ENCODE results near the gene RAB31.
"Not testable (repeated sequence)": the region's sequence is repeated elsewhere in the genome, so short reads cannot be mapped to it uniquely, and the experiment has no call there.

Gene RAB31

DNA sequence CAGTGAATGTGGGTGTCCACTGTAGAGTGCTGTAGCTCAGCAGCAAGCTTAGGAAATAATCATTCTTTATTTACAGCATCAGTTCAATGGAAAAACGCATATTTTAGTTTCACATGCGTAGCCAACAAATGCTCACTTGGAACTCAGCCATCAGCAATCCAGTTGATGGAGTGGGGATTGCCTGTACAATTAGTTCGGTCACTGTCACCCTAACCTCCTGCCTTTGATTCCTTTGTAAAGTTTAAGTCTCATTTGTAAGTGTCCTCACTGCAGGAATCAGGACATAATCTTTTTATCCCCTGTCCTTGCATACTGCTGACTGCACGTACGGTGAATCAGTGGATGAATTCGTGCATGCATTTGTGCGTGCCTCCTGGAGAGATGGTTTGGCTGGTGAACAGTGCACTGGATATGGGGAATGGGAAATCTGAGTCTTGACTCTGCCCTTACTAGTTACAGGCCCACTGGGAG lies 55.9 kb downstream of the RAB31 start:
- no peak for DNase-seq

DNA sequence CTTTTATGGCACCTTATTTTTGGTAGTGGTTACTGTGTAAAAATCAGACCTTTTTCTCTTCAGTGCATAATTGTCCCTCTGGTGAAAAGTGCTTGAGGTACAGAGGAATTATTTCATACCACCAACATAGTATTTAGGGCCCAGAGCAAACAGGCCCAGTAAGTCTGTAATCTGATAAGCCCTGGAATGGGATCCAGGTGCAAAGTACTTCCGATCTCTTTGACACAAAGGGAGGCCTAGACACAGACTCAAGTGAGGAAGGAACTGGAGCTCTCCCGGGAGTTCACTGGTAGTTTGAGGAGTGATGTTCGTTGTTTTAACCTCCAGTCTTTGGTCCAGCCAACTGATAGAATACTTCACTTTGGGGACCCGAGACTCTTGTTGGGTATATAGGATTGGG lies 57.4 kb downstream of the RAB31 start:
- no peak for DNase-seq

DNA sequence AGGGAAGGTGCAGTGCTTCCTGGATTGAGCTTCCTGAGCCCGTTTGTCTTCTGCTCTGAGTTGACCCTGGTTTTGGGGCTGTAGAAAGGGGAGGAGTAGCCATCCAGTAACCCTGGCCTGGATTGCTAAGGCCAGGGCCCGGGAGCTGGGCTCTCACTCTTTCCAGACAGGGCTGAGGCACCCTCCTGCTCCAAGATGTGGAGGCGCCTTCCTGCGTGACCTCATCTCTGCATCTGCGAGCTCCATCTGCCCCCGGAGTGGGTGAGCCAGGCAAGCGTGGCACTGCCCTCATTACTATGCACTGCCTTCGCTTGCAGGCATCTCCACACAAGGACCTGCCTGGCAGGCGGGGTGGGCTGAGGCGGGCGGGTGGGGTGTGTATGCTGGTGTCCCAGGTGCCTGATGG lies 58.0 kb downstream of the RAB31 start:
- no peak for DNase-seq

DNA sequence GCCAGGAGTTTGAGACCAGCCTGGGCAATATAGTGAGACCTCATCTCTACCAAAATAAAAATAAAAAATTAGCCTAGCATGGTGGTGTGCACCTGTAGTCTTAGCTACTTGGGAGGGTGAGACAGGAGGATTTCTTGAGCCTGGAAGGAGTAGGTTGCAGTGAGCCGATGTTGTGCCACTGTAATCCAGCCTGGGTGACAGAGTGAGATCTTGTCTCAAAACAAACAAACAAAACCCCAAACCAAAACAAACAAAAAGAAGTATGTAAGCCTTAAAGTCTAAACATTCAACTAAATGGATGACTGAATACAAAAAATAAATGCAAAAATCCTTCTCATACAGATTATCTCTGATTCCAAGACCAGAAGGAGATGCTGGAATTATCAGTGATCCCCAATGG lies 58.6 kb downstream of the RAB31 start:
- DNase-seq, result no peak

DNA sequence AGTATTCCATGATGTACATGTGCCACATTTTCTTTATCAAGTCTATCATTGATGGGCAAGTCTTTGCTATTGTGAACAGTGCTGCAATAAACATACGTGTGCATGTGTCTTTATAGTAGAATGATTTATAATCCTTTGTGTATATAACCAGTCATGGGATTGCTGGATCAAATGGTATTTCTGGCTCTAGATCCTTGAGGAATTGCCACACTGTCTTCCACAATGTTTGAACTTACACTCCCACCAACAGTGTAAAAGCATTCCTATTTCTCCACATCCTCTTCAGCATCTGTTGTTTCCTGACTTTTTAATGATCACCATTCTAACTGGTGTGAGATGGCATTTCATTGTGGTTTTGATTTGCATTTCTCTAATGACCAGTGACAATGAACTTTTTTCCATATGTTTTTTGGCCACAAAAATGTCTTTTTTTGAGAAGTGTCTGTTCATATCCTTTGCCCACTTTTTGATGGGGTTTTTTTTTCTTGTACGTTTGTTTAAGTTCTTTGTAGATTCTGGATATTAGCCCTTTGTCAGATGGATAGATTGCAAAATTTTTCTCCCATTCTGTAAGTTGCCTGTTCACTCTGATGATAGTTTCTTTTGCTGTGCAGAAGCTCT lies 60.1 kb downstream of the RAB31 start:
- DNase-seq, result not testable (repeated sequence)

DNA sequence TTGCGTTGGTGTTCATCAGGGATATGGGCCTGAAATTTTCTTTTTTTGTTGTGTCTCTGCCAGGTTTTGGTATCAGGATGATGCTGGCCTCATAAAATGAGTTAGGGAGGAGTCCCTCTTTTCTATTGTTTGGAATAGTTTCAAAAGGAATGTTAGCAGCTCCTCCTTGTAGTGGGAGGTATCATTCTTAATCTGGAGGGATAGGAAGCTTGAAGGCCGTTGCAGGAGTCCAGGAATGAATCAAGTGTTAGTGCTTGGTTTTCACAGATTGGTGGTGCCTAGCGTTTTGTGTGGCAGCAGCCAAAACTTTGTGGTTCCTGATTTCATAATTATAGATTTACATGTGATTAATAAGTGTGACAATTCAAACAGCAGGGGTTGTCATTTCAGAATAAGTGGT lies 62.0 kb downstream of the RAB31 start:
- DNase-seq, result not testable (repeated sequence)

DNA sequence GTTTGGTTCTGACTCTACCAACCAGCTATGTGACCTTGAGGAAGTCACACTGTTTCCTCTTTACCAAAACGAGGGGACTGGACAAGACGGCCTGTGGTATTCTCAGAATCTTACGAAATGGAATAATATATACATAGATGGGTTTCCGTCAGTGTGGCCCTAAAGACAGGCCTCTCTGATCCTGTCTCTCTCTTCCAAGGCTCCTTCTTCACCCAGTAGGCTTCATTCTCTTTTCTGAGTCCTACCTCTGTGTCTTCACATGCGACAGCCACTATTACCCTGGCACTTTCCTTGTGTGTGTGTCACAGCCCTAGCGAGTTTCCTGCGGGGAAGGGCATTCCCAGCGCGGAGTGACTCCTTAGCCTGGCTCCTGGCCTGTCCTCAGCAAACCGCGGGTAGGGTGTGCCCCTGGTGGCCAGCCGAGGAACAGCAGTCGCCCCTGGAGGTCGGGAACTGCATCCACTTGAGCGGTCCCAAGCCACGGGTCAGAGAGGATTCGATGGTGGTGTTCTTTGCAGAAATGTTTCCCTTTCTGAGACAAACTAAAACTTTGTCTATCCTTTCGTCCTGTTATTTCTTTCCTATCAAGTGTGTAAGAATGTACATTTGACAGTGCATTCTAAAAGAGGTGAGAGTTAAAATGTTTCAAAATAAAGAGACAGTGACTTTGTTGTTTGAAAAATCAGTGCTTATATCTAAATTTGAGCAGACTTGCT lies 63.3 kb downstream of the RAB31 start:
- DNase-seq, result peak; percentile 16 to 33

DNA sequence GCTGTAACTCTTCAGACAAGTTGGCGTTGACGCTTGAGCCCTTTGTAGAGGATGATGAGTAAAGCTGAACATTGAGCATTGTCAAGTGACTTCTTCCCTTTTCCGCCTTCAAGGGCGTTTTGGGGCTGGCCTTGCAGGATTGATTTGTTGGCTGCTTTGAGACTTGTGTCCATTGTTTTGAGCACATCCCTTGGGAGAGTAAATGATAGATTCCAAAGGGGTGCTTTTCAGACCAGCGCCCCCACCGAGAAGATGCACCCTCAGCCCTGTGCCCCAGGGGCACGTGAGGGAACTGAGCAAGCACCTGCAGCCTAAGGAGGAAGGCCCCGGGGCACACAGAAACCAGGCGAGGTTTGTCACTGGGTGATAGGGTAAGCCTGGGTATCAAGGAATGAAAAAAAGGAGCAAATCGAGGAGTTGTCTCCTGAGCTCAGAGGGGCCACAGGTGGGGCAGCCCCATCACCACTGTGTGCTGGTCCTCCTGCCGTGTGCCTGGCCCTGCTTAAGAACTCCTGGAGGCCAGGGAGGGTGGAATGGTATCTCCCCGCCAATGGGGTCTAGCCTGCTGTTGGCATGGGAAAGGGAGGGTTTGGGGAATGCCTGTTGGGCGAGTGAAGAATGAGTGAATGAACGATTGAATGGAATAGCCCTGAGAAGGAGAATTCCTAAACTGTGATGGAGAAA lies 64.0 kb downstream of the RAB31 start:
- DNase-seq, result no peak

DNA sequence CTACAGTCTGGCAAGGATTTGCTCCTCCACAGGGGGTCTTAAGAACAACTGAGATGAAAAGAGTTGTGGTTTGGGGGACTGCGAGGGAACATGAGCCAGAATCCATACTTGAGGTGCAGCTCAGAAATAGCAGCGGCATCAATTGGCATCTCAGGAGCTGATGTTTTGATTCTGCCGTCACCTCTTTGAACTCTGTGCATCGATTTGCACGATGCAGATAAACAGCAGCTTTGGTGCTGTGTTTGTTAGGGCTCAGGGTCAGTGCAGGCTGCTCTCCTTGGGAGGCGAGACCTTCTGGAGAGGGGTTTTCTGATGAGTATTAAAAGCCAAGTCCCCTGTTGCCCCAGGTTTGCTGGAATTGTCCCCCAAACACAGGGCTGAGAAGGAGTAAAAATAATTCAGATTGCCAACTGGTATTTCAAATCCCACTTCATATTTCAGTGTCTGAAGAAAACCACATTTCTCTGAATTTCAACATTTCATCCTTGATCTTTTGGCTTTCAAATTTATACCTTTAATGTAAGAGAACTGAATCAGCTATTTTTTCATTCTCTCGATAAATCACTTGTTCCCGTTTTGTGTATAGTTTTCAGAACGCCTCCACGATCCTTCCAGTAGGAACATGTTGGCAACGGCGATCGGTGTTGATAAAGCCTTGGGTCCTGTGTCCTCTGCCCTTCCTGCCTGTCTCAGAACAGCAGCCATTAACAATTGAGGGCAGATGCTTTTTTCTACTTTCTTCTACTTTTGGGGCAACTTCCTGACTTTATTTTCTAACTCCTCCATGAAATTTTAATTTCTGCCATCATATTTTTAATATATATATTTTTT lies 65.0 kb downstream of the RAB31 start:
- DNase-seq, result no peak

DNA sequence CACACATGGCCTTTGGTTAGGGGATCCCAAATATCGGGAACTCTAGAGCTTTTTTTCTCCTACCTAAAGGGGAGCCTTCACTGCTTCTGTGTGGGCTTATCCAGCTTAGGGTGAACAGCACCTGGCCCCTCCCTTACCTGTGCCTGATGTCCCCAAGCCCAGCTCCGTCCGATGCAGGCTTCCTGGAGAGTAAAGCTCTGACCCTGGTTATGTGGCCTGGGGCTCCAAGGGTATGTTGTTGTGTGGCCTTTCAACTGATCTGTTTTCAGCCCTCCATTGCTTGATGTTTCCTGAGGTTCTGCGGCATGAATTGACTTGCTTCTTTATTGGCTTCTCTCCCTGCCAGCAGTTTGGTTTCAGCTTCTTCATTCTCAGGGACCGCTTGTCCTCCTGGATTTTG lies 66.0 kb downstream of the RAB31 start:
- DNase-seq, result no peak

DNA sequence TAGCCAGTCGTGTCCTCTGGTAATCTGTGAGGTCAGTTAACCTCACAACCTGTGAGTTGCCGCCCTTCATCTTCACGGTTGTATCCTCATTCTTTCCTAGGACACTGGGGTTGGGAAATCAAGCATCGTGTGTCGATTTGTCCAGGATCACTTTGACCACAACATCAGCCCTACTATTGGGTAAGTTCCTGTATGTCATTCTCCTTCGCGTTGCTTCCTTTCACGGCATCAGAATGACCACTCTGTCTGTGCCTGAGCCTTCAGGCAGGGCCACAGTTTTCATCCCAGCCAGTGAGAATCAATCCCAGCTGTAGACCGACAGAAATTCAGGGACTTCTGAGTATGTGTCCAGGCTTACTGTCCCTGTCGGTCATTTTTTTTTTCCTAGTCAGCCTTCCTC lies 67.1 kb downstream of the RAB31 start:
- DNase-seq, result no peak

DNA sequence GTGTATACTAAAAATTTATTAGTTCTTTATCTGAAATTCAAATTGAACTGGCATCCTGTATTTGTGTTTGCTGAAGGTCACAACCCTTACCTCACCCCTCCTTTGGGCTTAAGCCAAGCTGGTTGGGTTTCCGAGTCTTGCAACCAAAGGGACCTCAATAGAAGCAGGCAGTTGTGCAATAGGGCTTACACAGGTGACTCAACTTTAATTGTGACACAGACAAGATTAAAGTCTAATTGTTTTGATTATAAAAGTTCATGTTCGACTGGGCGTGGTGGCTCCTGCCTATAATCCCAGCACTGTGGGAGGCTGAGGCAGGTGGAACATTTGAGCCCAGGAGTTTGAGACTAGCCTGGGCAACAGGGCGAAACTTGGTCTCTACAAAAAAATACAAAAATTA lies 71.5 kb downstream of the RAB31 start:
- DNase-seq, result no peak

DNA sequence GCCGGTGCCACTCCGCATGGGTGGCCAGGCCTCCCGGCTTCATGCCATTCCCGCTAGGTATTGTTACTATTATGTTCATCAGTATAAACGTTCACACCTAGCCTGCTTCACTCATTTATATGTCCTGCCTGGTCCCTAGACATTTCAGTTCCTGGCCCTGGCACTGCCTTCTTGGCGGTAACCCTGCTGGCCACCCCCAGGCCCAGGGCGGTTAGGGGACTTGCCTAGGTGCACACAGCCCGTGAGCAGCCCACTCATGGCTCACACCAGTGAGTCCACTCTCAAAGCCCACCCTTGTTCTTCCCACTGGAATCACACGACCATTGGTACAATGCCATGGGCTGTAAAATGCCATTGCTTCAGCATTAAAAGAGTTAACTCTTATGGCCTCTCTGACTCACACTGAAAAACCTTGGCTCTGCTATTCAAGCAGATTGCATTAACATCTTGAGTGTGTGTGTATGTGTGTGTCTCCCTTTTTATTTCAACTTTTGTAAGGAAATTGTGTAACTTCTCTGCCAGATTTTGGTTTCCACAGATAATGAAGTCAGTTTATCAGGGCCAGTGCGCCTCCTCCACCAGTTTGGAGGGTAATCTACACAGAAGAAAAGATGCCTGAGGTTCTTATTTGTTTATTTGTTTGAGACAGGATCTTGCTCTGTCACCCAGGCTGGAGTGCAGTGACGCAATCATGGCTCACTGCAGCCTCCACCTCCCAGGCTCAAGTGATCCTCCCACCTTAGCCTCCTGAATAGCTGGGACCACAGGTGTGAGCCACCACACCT lies 74.2 kb downstream of the RAB31 start:
- DNase-seq, result no peak

DNA sequence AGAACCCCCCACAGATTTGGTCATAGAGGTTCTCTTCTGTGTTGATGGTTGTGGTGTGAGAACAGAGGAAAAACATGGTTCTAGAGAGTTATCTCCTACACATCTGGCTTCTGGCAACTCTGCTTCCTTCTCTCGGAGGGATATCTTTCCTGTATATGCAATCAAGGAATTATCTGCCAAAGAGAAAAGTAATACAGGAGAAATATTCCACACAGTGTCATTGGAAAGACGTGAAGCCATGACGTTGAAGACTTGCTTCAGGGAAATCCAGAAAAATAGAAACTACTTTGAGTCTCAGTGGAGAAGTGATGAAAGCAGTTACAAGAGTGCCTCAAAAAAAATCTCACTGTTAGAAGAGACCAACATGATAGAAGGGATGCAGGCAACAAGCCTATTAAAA lies 78.5 kb downstream of the RAB31 start:
- no peak for DNase-seq

DNA sequence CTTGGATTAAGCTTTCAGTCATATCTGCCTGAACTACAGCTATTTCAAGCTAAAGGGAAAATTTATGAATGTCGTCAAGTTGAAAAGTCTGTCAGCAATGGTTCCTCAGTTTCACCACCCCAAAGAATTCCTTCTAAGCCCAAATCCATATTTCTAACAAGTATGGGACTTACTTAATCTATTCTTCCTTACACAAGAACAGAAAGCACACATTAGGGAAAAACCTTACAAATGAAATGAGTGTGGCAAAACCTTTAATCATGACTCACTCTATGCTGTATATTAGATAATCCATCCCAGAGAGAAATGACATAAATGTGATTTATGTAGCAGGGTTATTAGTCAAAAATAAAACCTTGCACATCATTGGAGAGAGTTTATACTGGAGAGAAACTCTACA lies 78.9 kb downstream of the RAB31 start:
- DNase-seq, result no peak

DNA sequence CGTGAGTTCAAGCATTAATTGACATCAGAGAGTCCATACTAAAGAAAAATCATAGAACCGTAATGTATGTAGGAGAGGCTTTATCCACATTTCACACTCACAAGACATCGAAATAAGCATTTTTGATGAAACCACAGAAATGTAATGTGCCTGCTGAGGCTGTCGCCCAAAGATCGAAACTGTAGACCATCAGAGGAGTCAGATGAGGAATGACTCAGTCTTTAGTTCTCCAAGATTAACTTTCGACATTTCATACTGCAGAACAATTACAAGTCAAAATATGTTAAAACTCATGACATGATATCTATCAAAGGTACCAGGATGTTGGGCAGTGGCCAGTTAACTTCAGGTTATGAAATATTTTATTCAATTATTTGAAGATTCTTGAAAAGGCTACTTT lies 79.6 kb downstream of the RAB31 start:
- no peak for DNase-seq

DNA sequence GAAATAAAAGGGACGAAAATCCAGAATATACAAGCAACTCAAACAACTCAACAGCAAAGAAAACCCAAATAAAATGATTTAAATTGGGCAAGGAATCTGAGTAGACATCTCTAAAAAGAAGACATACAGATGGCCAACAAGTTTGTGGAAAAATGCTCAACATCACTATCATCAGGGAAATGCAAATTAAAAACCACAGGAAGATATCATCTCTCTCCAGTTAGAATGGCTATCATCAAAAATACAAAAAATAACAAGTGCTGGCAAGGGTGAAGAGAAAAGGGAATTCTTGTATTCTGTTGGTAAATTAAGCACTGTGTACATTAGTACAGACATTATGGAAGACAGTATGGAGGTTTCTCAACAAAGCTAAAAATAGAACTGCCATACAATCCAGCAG lies 80.0 kb downstream of the RAB31 start:
- no peak for DNase-seq

DNA sequence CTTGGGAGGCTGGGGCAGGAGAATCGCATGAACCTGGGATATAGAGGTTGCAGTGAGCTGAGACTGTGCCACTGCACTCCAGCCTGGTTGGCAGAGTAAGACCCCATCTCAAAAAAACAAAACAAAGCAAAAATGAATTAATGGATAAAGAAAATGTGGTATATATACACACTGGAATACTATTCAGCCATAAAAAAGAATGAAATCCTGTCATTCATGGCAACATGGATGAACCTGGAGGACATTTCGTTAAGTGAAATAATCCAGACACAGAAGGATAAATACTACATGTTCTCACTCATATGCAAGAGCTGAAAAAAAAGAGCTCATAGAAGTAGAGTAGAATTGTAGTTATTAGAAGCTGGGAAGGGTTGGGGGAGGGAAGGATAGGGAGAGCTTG lies 80.8 kb downstream of the RAB31 start:
- DNase-seq, result no peak

DNA sequence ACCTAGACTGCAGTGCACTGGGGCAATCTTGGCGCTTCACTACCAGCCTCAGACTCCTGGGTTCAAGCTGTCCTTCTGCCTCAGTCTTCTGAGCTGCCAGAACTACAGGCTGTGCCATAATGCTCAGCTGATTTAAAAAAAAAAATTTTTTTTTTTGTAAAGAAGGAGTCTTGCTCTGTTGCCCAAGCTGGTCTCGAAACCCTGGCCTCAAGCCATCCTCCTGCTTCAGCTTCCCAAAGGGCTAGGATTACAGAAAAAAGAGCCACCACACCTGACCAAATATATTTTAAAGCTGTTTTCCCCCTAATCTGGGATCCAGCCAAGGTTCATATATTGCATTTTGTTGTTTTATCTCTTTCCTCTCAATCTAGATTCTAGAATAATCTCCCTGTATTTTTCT lies 82.2 kb downstream of the RAB31 start:
- DNase-seq, result no peak

DNA sequence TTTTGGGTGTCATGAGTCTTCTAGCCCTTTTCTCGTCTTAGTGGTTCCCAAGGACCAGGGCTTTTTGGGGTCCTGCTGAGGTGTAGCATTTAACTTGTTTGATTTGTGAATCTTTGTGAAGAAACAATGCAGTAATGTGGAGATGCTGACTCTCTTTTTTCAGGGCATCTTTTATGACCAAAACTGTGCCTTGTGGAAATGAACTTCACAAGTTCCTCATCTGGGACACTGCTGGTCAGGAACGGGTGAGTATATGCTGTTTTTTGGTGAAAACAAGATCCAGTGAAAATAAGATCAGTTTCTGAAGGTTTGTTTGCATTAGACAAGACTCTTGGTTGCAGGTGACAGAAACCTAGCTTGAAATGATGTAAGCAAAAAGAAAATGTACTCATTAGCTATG lies 83.9 kb downstream of the RAB31 start:
- no peak for DNase-seq

DNA sequence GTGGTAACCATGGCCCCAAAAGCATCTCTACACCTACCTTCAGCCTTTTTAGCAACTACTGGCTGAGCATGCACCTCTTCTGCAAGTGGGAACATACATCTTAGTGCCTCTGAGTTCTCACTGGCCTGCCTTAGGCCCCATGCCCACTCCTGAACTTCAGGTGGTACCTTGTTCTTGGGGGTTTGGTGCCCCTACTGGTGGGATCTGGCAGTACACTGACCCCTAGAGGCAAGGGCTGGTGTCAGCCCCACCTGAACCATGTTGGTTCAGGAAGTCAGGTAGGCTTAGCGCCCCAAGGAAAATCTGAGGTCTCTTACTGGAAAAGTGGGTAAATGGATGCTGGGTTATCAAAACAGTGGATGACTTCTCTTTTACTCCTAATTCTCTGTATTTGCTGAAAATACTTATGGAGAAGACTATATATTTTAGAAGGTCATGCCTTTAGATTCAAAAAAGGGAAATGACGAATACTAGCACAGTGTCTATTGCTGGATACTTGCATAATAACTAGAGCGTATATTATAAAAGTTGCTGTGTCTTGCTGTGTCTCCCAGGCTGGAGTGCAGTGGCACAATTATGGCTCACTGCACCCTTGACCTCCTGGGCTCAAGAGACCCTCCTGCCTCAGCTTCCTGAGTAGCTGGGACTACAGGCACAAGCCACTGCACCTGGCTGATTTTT lies 84.6 kb downstream of the RAB31 start:
- DNase-seq, result no peak

DNA sequence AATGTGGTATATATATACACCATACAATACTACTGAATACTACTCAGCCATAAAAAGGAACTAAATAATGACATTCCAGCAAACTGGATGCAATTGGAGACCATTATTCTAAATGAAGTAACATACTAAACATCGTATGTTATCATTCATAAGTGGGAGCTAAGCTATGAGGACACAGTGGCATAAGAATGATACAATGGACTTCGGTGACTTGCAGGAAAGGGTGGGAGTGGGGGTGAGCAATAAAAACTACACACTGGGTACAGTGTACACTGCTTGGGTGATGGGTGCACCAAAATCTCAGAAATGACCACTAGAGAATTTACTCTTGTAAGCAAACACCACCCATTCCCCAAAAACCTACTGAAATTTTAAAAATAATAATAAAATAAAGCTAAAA lies 87.9 kb downstream of the RAB31 start:
- no peak for DNase-seq

Measured in activated CD4-positive, alpha-beta T cell treated with anti-CD3 and anti-CD28 coated beads, Interleukin-2, amount 50 U/mL, for 4 hours (primary cell).